Activated CD8-positive, alpha-beta T cell treated with anti-CD3 and anti-CD28 coated beads for 36 hours (primary cell): ENCODE measurements around the gene HS6ST2. TPM values are rescaled to one million over a fixed set of nuclear protein-coding genes. Genes with fewer than 3 reads are reported as not detected.

Experiments used
- ATAC-seq: fragments of 200-7000 bp; cut with Tn5 transposase; one replicate; pipeline ENCODE4 v1.10.0; 2021; ENCODE audit warnings: mild to moderate bottlenecking, moderate library complexity
- CTCF ChIA-PET: fragments of 350-600 bp; sonication (Branson Sonifier 250); formaldehyde crosslinking; loops from one replicate; lab custom pipeline; 2021; ENCODE audit warnings: antibody characterized with exemption; lab: Charles Lee
- POLR2A ChIA-PET: fragments of 350-600 bp; sonication (Branson Sonifier 250); formaldehyde crosslinking; loops from one replicate; lab custom pipeline; 2021; ENCODE audit warnings: antibody characterized with exemption; lab: Charles Lee
- DNase-seq: peaks from one replicate; pipeline ENCODE4 v3.0.0-alpha.2; 2020
- H3K27ac Mint-ChIP-seq: one replicate; pipeline ENCODE4 v1.8.0; 2021; ENCODE audit warnings: mild to moderate bottlenecking, mixed read lengths
- H3K27me3 Mint-ChIP-seq: one replicate; pipeline ENCODE4 v1.8.0; 2021; ENCODE audit warnings: mixed read lengths
- H3K36me3 Mint-ChIP-seq: one replicate; pipeline ENCODE4 v1.8.0; 2021; ENCODE audit warnings: low read depth, mixed read lengths
- H3K4me1 Mint-ChIP-seq: one replicate; pipeline ENCODE4 v1.8.0; 2021; ENCODE audit warnings: low read depth, mixed read lengths
- H3K4me3 Mint-ChIP-seq: one replicate; pipeline ENCODE4 v1.8.0; 2021; ENCODE audit warnings: mild to moderate bottlenecking, moderate library complexity, mixed read lengths
- H3K9me3 Mint-ChIP-seq: one replicate; pipeline ENCODE4 v1.8.0; 2021; ENCODE audit warnings: mixed read lengths
- CTCF ChIP-seq: fragments of 200-600 bp; IDR thresholded peaks from one replicate; pipeline ENCODE4 v1.8.0; 2022; ENCODE audit warnings: antibody characterized with exemption, mild to moderate bottlenecking
- intact Hi-C: fragments of 100-400 bp; cut with micrococcal nuclease; formaldehyde crosslinking; loops from one replicate; pipeline ENCODE4 v1.10.0; 2022
- total RNA-seq, 2 experiments: library from RNA; stranded (reverse); gene quantifications; one replicate each; pipeline ENCODE4 v1.2.3, GENCODE V29; 2021

The HS6ST2 gene
- total RNA-seq = under 1 TPM; 0.14 to 0.47 TPM

DNA sequence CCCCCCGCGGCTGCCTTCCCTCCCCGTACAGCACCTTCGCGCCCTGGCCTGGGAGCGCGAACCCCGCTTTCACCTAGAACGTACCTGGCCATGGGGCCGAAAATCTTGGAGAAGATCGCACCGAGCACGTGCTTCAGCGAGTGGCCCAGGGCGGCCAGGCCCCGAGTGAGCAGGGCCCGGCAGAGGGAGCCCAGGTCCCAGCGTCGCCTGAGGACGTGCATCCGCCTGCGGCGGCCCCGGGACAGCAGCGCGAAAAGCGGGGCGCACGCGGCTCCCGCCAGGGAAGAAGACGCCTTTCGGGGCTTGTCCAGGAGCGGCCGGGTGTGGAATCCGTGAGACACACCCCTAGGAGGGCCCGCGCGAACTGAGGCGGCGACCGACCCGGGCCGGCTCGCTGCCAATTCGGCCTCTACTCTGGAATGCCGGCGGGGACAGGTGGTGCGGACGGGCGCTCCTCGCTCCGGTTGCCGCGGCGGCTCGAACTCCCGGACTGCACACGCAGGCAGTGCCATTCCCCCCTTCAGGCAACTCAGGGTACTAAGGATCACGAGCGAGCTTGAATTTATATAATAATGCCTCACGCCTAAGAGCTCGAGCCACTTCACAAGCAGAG, at the start of gene HS6ST2:
Gene HS6ST2 (minus strand): TSS at position 539 of the 613 bp plus-strand sequence.
- H3K27ac Mint-ChIP-seq = no peak within 1 kb of the TSS

DNA sequence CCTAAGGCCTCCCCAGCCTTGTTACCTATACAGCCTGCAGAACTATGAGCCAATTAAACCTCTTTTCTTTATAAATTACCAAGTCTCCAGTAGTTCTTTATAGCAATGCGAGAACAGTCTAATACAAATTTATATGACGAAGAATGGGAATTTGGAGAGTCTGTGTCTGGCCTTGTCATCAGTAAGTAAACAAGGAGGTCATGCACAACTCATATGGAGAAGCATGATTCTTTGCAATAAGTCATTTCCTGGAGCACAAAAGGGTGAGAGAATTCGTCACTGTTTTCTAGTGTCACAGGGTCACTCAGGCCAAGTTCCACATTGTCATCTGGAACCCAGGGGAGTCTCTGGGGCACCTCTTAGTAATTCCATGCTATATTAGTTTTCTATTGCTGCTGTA, 49.0 kb upstream of the HS6ST2 start:
- no peaks in the 10 kb centered on the region for H3K4me1 Mint-ChIP-seq
- no peak overlapping the region for H3K27ac Mint-ChIP-seq
- DNase-seq = no peak
- no peak for ATAC-seq
- intact Hi-C loops = no loop called here
- no peaks in the 10 kb centered on the region for H3K9me3 Mint-ChIP-seq
- ChIA-PET CTCF (no interaction called here), POLR2A (no interaction called here)
- H3K36me3 Mint-ChIP-seq = no peaks in the 10 kb centered on the region
- no peak overlapping the region for H3K4me3 Mint-ChIP-seq
- peaks cover 2% of the 10 kb centered on the region for H3K27me3 Mint-ChIP-seq
- no peak for TF ChIP-seq CTCF

More for the DNA sequence above, at the start of gene HS6ST2:
- ATAC-seq (peak; percentile 62), DNase-seq (peak; percentile 12)
- CTCF ChIA-PET = no interaction called here
- H3K9me3 Mint-ChIP-seq = no peaks in the 10 kb centered on the region
- H3K36me3 Mint-ChIP-seq = no peaks in the 10 kb centered on the region
- POLR2A ChIA-PET = no interaction called here
- intact Hi-C loops = no loop called here
- peaks cover 39% of the 10 kb centered on the region for H3K27me3 Mint-ChIP-seq
- peaks cover 9% of the 10 kb centered on the region for H3K4me1 Mint-ChIP-seq
- no peak for TF ChIP-seq CTCF
- H3K4me3 Mint-ChIP-seq = peak within 1 kb of the TSS; percentile 59

DNA sequence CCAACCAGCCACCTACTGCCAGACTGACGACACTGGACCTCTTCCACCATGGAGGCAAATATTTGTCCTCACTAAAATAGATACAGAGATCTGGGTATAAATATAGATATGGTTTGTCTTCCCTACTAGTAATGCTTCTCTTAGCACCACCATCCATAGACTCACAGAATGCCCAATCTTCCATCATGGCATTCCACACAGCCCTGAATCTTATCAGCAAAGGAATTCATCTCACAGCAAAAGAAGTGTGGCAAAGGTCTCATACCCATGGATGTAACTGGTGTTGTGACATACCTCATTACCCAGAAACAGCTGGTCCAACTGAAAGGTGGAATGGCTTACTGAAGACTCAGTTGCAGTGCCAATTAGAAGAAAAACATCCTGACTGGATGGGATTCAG, 47.2 kb upstream of the HS6ST2 start:
- Mint-ChIP-seq H3K27ac (no peak overlapping the region), H3K36me3 (no peaks in the 10 kb centered on the region), H3K4me3 (no peak overlapping the region), H3K9me3 (no peaks in the 10 kb centered on the region), H3K27me3 (peaks cover 2% of the 10 kb centered on the region), H3K4me1 (no peaks in the 10 kb centered on the region)
- intact Hi-C loops = no loop called here
- no peak for ATAC-seq
- TF ChIP-seq CTCF = no peak
- ChIA-PET POLR2A (no interaction called here), CTCF (interaction anchor here (1.0 kb wide), 1 partner anchor 183 kb away, joined by 3 read pairs; no protein-coding TSS in a partner anchor)
- DNase-seq = no peak

DNA sequence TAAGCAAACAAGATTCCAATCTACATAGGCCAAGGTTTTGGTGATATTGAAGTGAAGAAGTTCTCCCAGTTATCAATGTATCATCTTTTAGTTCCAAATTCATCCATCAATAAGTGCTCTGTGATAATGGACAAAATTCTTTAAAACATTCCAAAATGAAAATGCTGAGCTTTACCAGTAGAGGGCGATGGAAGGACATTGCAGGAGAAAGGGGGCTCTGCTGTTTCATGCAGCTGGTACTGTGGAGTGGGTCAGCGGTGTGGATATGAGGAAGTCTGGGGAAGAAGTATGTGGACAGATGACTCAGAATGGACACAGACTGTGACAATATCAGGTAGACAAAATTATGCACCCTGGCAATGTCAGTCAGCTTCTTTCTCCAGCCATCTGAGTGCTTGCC, 46.6 kb upstream of the HS6ST2 start:
- no peaks in the 10 kb centered on the region for H3K9me3 Mint-ChIP-seq
- intact Hi-C loops = no loop called here
- no peak overlapping the region for H3K27ac Mint-ChIP-seq
- POLR2A ChIA-PET = no interaction called here
- H3K27me3 Mint-ChIP-seq = peaks cover 2% of the 10 kb centered on the region
- peak; percentile 11 for TF ChIP-seq CTCF
- H3K4me1 Mint-ChIP-seq = no peaks in the 10 kb centered on the region
- no peak overlapping the region for H3K4me3 Mint-ChIP-seq
- no peak for DNase-seq
- H3K36me3 Mint-ChIP-seq = no peaks in the 10 kb centered on the region
- CTCF ChIA-PET = interaction anchor here (0.6 to 1.3 kb wide), 5 partner anchors 17 to 183 kb away, joined by 3 read pairs; no protein-coding TSS in a partner anchor
- no peak for ATAC-seq

- H3K4me1 Mint-ChIP-seq = no peaks in the 10 kb centered on the region
- H3K27me3 Mint-ChIP-seq = no peaks in the 10 kb centered on the region
- POLR2A ChIA-PET = no interaction called here
- H3K36me3 Mint-ChIP-seq = no peaks in the 10 kb centered on the region
- CTCF ChIA-PET = no interaction called here
- ATAC-seq (no peak), DNase-seq (no peak)
- TF ChIP-seq CTCF = no peak
- intact Hi-C loops = no loop called here
- no peak overlapping the region for H3K27ac Mint-ChIP-seq
- H3K9me3 Mint-ChIP-seq = no peaks in the 10 kb centered on the region
- no peak overlapping the region for H3K4me3 Mint-ChIP-seq
Measured at GRCh38 chrX:132999209-132999608, 40.8 kb upstream of the HS6ST2 start.
